A673 (cell line): ENCODE results near the gene EEIG1. TPM values are rescaled to one million over a fixed set of nuclear protein-coding genes. Genes with fewer than 3 reads are reported as not detected.
A peak's percentile ranks its signal among the peaks of the same experiment; 100 is the strongest.

Experiments used
- BruUV-seq: library from RNA; stranded (reverse); fragments of 400-500 nt; replicated peaks from 2 replicates; lab custom pipeline; 2021; lab: Mats Ljungman, UMichigan
- CTCF ChIA-PET: fragments of 300-600 bp; sonication (Branson Sonifier 250); formaldehyde crosslinking; loops from one replicate; lab custom pipeline; 2022; ENCODE audit warnings: antibody characterized with exemption; lab: Charles Lee
- POLR2A ChIA-PET: fragments of 300-600 bp; sonication (Branson Sonifier 250); formaldehyde crosslinking; loops from one replicate; lab custom pipeline; 2022; ENCODE audit warnings: antibody characterized with exemption; ENCODE audit not compliant: low non-redundant PET; lab: Charles Lee
- DNase-seq: peaks from one replicate; pipeline ENCODE4 v3.0.0-alpha.2; 2015; ENCODE audit warnings: low spot score
- H3K27ac ChIP-seq: fragments of 200-600 bp; sonication (generic); 2 replicates; pipeline ENCODE4 v1.5.1; 2016; ENCODE audit warnings: mixed run types, low read depth, mild to moderate bottlenecking, mixed read lengths, antibody characterized with exemption, low read length; ENCODE audit not compliant: poor library complexity, severe bottlenecking
- H3K27me3 ChIP-seq: fragments of 200-600 bp; sonication (generic); replicated peaks from 2 replicates; pipeline ENCODE4 v1.6.1; 2017; ENCODE audit warnings: mixed run types, low read depth, mild to moderate bottlenecking, mixed read lengths, antibody characterized with exemption, low read length; ENCODE audit not compliant: insufficient read depth, poor library complexity
- H3K36me3 ChIP-seq: fragments of 200-600 bp; sonication (generic); 2 replicates; pipeline ENCODE4 v1.6.1; 2016; ENCODE audit warnings: mixed run types, mild to moderate bottlenecking, mixed read lengths, antibody characterized with exemption, low read length; ENCODE audit not compliant: insufficient read depth, poor library complexity, severe bottlenecking
- H3K4me1 ChIP-seq: fragments of 200-600 bp; sonication (generic); 2 replicates; pipeline ENCODE4 v1.6.1; 2017; ENCODE audit warnings: mixed run types, mild to moderate bottlenecking, mixed read lengths, antibody characterized with exemption, low read length; ENCODE audit not compliant: insufficient read depth, poor library complexity, severe bottlenecking
- H3K4me3 ChIP-seq: fragments of 200-600 bp; sonication (generic); 2 replicates; pipeline ENCODE4 v1.5.1; 2016; ENCODE audit warnings: low read depth, mixed run types, mild to moderate bottlenecking, mixed read lengths, low read length; ENCODE audit not compliant: poor library complexity, severe bottlenecking
- H3K9me3 ChIP-seq: fragments of 200-600 bp; sonication (generic); 2 replicates; pipeline ENCODE4 v1.6.1; 2016; ENCODE audit warnings: mixed run types, low read depth, mild to moderate bottlenecking, mixed read lengths, antibody characterized with exemption, low read length; ENCODE audit not compliant: poor library complexity, severe bottlenecking
- CTCF ChIP-seq: fragments of 300-800, 200-600 bp; sonication (generic); conservative IDR thresholded peaks from 2 replicates; pipeline ENCODE4 v1.5.1; 2017; ENCODE audit warnings: low read depth, mild to moderate bottlenecking, antibody characterized with exemption, low read length, moderate library complexity, mixed read lengths
- EZH2 ChIP-seq: fragments of 200-600 bp; sonication (generic); IDR thresholded peaks from 2 replicates; pipeline ENCODE4 v1.6.1; 2017; ENCODE audit warnings: borderline replicate concordance, low read depth, mild to moderate bottlenecking, mixed read lengths, antibody characterized with exemption, low read length; ENCODE audit not compliant: poor library complexity, severe bottlenecking
- intact Hi-C: fragments of 100-400 bp; cut with micrococcal nuclease; formaldehyde crosslinking; loops from one replicate; pipeline ENCODE4 v1.10.0; 2022; ENCODE audit not compliant: unreplicated experiment
- total RNA-seq: library from RNA; stranded (reverse); gene quantifications from 2 replicates; pipeline ENCODE4 v1.2.3, GENCODE V29; 2021

EEIG1 gene
- total RNA-seq, 1 experiment from 2014 or later, result 34.1 TPM

- H3K4me1 ChIP-seq, result no peaks in the 10 kb centered on the region
- H3K4me3 ChIP-seq, result no peak overlapping the region
- no peaks in the 10 kb centered on the region for H3K27me3 ChIP-seq
- intact Hi-C loops, result no loop called here
- no peak overlapping the region for H3K27ac ChIP-seq
- peak; percentile 23 for DNase-seq
- no peaks in the 10 kb centered on the region for H3K9me3 ChIP-seq
- no TSS peak for BruUV-seq
- CTCF ChIA-PET, result no interaction called here
- no peak for TF ChIP-seq CTCF
- no peak for TF ChIP-seq EZH2
- POLR2A ChIA-PET, result no interaction called here
- H3K36me3 ChIP-seq, result no peaks in the 10 kb centered on the region
Observed at GRCh38 chr9:128007566-128008138, 26.9 kb upstream of the EEIG1 start.

GRCh38 chr9:128006332-128006996 lies 25.7 kb upstream of the EEIG1 start:
- Histone ChIP-seq H3K4me3 (no peak overlapping the region), H3K9me3 (no peaks in the 10 kb centered on the region), H3K4me1 (no peaks in the 10 kb centered on the region), H3K27me3 (no peaks in the 10 kb centered on the region), H3K27ac (no peak overlapping the region), H3K36me3 (no peaks in the 10 kb centered on the region)
- intact Hi-C loops, result no loop called here
- ChIA-PET POLR2A (no interaction called here), CTCF (interaction anchor here (0.6 kb wide), 1 partner anchor 30 kb away, joined by 3 read pairs; no protein-coding TSS in a partner anchor)
- BruUV-seq, result no TSS peak
- DNase-seq, result no peak
- TF ChIP-seq CTCF (no peak), EZH2 (no peak)

- no peak overlapping the region for H3K27ac ChIP-seq
- no peaks in the 10 kb centered on the region for H3K27me3 ChIP-seq
- H3K4me1 ChIP-seq, result no peaks in the 10 kb centered on the region
- intact Hi-C loops, result no loop called here
- DNase-seq, result no peak
- ChIA-PET CTCF (no interaction called here), POLR2A (no interaction called here)
- H3K4me3 ChIP-seq, result no peak overlapping the region
- TF ChIP-seq CTCF (no peak), EZH2 (no peak)
- BruUV-seq, result no TSS peak
- H3K36me3 ChIP-seq, result no peaks in the 10 kb centered on the region
- no peaks in the 10 kb centered on the region for H3K9me3 ChIP-seq
Observed at GRCh38 chr9:128005923-128006322, 25.1 kb upstream of the EEIG1 start.
